GM21526 (cell line): ENCODE results near the gene SOBP.

Experiments
- ATAC-seq: cut with Tn5 transposase; IDR thresholded peaks from one replicate; pipeline ENCODE4 v1.9.1; 2021; ENCODE audit warnings: moderate library complexity; ENCODE audit not compliant: unreplicated experiment, low FRiP score

The SOBP gene

DNA sequence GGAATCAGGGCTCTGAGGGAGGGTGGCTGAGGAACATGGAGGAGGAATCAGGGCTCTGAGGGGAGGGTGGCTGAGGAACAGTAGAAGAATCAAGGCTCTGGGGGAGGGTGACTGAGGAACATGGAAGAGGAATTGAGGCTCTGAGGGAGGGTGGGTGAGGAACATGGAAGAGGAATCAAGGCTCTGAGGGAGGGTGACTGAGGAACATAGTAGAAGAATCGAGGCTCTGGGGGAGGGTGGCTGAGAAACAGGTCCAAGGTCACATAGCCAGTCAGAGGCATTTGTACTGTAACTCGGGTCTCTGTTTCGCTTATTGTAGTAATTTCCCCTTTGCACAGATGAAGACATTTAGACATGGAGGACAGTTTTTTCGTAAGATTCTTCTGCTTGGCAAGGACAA lies 164.8 kb downstream of the SOBP start:
- no peak for ATAC-seq

DNA sequence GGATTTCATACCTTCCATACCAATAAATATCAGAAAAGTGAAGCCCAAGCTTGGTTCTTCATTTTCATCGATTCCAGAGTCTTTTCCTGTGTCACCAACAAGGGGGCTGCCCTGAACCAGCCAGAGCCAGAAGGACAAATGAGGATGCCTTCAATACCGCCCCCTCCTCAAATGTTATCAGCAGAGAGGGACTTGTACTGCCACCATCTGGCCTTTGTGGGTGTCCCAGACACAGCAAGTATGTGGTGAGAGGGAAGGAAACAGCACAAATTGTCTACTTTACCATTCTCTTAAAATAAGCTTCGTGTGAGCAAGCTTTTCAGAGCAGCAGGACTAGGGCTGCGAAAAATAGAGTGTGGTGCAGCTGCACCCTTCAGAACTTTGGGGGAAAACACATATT lies 165.3 kb downstream of the SOBP start:
- no peak for ATAC-seq

DNA sequence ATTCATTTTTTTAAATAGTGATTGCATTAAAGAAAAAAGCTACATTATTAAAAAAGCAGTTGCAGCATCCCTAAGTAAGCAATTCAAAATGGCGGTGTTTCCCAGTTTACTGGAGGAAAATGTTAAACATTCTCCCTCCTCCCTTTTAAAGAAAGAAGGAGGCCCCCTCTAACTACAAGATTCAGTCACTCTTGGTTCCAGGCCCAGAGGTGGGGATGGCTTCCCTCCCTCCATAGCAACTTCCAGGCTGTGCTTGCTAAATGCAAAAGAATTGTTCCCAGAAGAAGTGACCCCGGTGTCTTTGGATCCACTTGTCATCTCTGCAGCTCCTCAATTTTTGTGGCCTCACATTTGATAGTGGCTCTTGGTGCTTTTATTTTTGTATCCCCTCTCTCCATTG lies 165.9 kb downstream of the SOBP start:
- ATAC-seq, result no peak

DNA sequence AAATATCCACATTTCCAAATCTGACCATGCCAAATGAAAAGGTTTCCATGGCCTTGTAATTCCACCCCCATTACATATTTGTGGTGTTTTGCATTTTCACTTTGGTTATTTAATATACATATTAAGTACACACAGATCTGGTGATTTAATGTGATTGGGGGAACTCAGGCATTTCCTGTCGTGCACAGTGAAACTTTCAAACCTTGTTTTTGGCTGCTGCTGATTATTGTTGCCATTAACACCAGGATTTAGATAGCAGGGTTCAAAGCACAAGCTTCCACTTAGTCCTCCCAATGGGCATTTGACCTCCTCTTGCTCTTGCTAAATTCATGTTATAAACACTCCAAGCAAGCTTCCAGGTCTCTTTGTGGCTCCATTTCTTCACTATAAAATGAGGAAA lies 166.5 kb downstream of the SOBP start:
- ATAC-seq, result no peak

DNA sequence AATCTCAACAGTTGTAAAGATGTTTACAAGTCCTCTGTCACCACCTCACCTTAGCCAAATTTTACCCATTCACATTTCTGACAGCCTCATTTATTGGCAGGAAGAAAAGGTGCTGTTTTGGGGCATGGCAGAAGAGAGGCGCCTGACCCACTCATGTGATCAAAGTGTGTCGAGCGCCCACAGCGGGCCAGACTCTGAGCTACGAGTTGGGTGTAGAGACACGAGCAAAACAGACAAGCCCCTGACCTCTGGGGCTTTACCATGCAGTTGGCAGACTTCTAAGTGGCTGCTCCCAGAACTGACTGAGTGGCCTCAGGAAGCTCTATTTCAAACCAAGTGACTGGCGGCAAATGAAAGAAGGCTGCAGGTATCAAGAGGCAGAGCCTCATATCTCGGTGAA lies 167.0 kb downstream of the SOBP start:
- ATAC-seq, result no peak

DNA sequence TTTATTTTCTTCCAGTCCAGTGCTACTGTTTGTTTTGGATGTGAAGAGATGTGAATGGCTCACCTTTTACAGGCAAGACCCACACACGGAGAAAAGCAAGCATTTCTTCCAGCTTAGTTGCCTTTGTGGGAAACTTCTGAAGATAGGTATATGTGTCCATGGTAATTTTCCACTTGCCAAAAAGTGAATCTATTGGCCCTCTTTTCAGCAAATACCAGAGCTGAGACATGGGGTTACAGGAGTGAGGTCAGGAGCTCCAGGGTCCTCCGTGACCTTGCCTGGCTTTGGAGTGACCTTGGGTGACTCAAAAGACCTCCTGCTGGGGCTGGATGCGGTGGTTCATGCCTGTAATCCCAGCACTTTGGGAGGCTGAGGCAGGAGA lies 167.4 kb downstream of the SOBP start:
- ATAC-seq, result no peak

DNA sequence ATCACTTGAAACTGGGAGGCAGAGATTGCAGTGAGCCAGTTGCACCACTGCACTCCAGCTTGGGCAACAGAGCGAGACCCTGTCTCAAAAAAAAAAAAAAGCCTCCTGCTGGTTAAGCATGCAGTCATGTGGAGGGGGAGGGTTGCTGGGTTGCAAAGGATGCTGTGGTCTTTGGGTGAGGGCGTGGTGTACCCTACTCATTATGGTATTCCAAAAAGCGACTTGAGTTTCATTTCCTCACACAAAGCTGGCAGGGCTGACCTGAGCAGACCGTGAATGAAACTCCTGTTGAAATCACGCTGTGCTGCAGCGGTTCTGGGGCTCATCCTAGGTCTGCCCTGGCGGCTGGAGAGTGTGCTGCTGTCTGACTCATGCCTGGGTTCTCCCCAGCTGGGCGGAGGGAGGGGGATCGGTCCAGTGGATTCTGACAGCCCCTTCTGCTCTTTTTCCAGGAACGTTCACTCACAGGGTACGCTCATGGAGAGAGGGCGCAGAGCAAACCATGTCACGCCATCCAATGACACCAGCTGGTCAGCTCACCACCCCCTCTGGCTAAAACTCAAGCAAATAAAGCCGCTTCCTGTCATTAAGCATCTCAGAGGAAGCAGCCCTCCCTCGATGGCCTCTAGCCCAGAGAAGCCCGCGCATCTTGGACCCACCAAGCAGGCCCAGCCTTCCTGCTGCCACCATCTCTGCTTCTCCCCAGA lies 168.0 kb downstream of the SOBP start:
- peak; percentile 88 for ATAC-seq

DNA sequence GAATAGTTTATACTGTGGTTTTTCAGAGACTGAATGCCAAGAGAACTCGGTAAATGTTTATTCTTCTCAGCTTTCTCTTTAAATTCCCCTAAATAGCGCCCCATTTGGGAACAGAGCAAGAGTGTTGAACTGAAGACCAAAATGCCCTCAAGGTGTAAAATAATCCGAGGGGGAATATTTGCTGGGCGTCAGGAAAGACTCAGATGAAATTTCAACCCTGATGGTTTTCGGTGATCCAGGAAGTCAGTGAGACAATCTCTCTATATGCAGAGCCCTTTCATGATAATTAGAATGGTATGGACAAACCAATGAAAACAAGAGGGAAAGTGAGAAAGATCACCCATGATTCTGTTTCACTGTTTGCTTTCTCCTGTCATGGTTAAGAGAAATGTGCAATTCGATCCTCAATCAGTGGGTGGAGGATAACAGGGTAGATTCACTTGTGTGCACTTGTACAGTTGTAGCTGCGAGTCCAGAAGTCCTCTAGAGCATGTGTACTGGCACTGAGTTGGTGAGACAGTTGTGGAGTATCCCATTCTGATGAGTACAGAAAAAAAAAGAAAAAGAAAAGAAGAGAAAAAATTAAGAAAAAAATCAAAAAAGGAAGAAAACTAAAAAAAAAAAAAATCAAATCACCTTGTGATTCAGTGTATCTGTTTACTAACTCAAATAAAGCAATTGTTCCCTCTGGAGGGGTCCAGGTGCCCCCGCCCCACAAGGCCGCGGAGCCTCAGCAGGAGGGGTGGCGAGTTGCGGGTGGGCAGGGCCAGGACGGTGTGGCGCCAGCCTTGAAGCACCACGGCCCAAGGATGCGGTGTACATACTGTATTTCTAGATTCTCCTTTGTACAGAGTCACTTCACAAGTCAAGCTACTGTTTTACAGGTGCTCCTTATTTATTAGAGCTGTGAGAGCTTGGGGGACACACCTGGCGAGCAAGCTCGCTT lies 169.3 kb downstream of the SOBP start:
- no peak for ATAC-seq

DNA sequence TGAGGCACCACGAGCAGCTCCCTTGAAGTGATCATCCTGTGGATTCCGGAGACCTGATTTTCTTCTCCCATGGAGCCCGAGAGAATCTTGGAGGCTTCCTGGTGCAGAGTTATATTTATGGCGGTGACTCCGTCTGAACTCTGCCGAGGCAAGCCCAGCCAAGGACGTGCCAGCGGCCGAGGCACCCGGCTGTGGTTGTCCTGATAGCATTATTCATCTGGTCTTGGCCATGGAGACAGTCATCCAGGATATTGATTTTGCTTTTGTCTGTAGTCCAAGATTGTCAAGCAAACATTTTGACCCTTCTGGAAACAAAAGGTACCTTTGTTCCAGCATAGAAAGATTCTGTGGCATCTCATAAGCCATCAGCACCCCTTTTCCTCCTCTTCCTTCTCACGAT lies 170.9 kb downstream of the SOBP start:
- ATAC-seq, result no peak

DNA sequence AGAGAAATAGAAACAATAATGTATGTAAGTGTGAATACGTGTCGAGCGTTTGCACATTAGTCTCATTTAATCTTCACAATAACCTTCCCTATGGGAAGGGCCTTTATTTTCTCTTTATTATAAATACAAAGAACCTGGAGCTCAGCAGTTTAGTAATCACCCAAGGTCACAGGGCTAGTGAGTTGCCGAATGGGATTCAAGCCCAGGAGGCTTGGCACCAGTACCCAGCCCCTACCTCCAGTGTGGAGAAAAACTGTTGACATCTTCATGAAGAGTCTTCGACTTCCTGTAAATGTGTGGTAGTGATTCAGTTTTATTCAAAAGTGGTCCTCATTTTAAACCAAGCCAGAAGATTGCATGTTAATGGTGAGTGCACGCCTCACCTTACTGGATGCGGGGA lies 171.4 kb downstream of the SOBP start:
- ATAC-seq, result no peak

DNA sequence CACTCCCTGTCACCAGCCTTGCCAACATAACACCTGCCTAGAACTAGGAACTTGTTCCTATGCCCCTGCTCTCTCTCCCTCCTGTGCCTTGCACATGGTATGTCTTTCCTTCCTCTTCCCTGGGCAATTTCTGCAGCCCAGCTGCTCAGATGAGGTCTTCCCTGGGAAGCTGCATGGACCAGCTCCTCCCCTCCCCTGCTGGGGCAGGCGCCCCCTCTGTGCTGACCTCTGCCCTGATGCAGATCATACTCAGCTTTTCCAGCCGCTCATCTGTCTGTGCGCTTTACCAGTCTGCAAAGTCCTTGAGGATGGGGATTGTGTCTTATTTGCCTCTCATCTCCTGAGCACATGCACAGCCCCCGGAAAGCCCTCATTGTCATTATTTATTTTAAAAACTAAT lies 172.4 kb downstream of the SOBP start:
- no peak for ATAC-seq

DNA sequence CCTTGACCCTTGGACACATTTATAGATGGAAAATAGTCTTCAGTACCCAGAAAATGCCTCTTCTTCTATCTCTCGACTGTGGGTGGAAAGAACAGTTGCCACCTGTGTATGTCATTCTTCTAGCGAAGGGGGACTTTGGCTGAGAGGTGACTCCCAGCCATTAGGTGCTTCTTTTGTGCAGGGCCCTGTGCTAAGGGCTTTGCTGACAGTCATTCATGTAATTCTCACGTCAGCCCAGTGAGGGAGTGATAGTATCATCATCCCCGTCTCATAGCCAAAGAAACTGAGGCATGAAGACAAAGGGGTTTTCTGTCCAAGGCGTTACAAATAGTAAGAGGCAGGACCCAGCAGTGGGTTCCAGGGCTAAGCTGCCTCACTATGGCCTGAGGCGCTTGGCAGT lies 173.4 kb downstream of the SOBP start:
- ATAC-seq, result no peak

DNA sequence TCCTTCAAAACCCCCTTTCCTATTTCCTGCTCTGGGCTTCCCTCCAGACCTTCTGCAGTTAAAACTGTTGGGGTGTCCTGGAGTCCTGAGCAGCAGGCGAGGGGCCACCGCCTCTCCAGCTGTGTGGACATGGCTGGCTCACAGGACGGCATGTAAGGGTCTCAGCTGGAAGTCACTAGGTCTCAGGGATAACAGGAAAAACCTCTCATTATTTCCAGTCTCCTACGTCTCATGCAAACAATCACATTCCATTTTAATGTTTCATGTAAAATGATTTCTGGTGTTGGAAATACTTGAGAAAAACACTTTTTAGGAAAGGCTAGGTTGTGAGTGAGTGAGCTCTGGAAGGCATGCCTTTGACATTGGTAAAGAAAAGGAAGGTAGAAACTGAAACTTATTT lies 175.5 kb downstream of the SOBP start:
- ATAC-seq, result no peak

DNA sequence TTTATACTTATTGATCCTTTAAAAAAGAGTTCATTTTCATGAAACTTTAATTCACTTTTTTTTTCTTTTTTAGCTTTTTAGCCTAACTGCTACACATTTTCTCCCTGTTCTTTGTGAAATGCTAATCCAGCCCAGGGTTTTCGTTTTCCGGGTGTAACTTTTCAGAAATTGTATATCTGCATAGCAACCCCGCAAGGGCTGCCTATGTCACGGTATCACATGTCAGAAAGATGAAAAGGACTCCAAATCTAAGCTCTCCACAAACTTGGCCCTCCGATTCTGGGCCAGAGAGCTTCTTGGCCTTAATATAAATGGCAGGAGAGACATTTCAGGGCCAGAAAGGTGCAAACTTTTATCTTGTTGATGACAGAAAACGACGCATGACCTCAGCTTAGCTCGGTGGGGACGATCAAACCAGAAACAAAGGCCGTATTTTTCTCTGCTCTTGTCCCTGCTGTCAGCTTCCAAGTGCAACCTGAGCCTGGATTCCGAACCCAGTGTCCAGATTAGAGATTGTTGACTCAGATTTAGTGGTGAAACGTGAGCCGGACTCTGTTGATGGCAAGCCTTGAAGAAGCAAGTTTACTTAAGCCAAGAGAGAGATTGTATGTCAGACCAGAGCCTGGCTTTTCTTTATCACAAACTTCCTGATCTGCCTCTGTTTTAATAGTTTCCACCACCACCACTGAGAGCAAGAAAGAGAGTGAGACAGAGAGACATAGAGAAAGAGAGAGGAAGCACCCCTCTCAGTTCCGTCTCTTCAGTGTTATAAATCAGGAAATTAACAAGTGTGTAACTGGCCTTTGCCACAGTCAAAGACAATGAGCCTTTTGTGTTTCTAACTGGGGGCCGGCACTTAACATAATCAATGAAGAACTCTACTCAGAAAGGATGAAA lies 176.4 kb downstream of the SOBP start:
- no peak for ATAC-seq

DNA sequence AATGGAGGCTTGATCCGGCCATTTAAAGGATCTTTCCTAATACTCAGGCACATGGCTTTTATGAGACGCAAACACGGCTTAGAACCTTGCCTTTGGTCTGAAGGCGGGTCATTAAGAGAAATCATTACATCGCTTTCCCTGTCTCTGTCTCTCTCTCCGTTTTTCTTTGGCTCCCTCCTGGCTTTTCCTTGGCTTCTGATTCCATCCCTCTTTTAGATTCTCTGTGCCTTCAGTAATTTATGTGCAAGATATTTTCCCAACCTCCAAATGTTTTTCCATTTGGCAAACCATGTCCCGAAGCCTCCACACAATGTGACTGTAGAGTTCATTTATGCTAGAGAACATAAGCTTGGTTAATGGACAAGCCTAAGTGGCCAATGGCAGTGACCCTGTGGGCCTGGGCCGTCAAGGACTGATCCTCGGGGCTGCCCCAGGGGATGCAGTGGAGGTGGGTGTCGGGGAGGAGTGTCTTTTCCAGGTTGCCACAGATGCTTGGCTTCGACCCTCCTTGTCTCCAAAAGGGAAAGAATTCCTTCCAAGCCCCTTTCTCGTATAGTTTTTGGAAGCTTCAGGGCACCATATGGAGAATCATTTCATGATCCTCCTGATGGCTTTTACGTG lies 177.2 kb downstream of the SOBP start:
- ATAC-seq, result no peak

DNA sequence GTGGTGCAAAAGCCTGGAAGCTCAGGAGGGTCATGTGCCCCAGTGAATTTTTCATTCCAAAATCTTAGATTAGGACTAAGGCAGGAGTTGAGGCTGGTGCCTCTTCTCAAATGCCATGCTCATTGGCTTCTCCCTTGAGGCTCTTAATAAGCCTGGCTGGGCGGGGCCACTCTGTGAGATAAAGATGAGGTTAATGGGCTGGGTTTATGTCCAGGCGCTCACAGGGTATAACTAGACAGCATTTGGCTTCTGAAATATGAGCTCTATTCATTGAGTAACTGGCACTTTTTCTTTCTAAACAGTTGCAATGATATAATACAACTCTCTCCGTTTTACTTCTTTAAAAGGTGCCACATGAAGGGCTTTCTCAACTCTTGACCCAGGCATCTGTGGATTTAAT lies 177.9 kb downstream of the SOBP start:
- ATAC-seq, result no peak

DNA sequence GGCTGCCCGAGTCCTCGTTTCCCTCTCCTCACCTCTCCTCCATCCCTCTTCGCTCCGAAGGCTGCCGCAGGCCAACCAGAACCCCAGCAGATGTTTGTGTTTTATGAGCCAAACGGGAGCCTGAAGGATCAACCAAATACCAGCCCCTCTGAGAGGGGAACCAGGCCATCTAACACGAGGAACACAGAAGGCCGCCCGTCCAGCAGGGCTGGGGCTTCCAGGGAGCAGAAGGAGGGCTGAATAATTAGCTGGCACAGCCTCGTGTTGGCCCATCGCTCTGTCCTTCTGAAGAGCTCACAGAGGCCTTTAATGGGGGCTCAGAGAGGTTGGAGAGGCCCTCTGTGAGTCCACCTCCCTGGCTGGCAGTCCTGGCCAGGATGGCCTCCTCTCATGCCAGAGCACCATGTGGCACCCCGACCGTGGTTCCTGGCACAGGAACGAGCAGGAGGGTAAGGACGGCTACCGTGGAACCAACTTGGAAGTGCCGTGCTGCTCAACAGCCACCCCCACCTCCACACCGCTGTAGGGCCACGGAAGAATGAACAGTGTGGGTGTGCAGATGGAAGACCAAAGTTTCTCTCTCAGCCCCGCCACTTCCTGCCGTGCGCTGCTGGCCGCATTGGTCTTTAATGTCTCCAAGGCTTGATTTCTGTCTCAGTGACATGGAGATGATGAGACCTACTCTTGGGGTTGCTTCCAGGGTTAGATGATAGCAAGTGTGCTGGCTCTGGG lies 179.0 kb downstream of the SOBP start:
- ATAC-seq, result peak; percentile 89

DNA sequence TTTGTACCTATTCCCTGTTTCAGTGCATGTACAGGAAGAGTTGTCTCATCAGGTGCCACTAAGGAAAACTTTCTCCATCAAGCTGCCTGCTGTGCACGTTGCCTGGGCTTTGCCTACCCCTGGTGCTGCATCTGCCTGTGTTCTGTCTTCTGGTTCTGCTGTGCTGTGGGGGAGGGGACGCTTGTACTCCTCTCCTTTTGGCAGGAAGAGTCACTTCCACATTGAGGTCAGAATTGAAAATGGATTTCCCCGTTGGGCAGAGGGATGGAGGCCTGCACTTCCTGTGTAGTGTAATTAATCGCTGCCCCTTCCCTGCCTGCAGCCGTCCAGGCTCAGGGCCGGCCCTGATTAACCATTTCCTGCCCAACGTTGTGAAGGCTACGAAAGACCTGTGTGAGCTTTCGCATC lies 180.9 kb downstream of the SOBP start:
- no peak for ATAC-seq

DNA sequence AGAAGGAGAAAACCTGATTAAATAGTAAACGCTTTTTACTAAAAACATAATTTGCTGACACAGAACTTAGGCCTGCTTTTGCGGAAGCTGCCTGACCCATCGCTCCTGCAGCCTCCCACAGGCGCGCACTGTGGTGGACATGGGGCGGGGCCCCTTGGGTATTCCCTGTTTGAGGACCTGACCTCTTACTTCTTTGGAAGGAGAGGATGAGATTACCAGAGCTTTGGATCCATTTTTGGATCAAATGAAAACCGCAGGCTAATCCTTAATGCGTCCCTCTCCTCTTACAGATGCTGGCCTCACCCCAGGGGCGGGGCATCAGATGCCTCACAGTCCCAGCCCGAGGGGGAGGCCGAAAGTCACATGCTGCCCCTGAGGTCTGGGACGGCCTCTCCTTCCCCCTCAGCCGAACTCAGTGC lies 183.2 kb downstream of the SOBP start:
- no peak for ATAC-seq
